Coronary artery (tissue), 2 donors: ENCODE data around the gene CNNM2.

Experiments used
- DNase-seq: peaks from one replicate; pipeline ENCODE4 v3.0.0-alpha.2; 2017; ENCODE audit warnings: low spot score
- H3K27ac ChIP-seq, 2 donors: fragments of 200-600 bp; sonication (generic); one replicate each; pipeline ENCODE4 v1.5.1; 2016 to 2019
- H3K4me3 ChIP-seq: fragments of 200-600 bp; sonication (generic); 2 replicates; pipeline ENCODE4 v1.5.1; 2016; ENCODE audit warnings: mild to moderate bottlenecking, moderate library complexity
- TF ChIP-seq, protein P1 (sequence below): fragments of 200-600 bp; sonication (generic); IDR thresholded peaks from one replicate; pipeline ENCODE4 v1.5.1; 2019; ENCODE audit warnings: antibody characterized with exemption

The CNNM2 gene

DNA sequence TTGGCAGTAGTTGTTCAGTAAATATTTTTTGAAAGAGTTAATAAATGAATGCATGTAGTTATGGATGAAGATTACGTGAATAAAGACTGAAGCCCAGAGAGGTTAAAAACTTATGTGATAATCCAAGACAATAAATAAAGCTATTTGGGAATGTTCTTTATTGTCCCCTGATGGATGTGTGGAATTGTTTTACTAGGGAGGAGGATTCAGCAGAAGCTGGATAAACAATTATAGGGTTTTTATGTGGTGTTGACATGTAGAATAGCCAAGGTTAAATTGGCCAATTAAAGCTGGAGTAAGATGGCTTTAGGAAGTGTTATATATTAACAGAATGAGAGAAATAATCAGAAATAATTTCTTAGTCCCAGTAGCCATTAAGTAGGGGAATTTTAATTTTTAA, 66.0 kb downstream of the CNNM2 start:
- TF ChIP-seq, protein P1, sequence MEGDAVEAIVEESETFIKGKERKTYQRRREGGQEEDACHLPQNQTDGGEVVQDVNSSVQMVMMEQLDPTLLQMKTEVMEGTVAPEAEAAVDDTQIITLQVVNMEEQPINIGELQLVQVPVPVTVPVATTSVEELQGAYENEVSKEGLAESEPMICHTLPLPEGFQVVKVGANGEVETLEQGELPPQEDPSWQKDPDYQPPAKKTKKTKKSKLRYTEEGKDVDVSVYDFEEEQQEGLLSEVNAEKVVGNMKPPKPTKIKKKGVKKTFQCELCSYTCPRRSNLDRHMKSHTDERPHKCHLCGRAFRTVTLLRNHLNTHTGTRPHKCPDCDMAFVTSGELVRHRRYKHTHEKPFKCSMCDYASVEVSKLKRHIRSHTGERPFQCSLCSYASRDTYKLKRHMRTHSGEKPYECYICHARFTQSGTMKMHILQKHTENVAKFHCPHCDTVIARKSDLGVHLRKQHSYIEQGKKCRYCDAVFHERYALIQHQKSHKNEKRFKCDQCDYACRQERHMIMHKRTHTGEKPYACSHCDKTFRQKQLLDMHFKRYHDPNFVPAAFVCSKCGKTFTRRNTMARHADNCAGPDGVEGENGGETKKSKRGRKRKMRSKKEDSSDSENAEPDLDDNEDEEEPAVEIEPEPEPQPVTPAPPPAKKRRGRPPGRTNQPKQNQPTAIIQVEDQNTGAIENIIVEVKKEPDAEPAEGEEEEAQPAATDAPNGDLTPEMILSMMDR = no peak
- Histone ChIP-seq H3K27ac (no peak overlapping the region), H3K4me3 (no peak overlapping the region)
- DNase-seq = no peak

GRCh38 chr10:102985811-102986210, 67.7 kb downstream of the CNNM2 start:
- TF ChIP-seq, protein P1 = no peak
- DNase-seq = no peak
- Histone ChIP-seq H3K27ac (no peak overlapping the region), H3K4me3 (no peak overlapping the region)

DNA sequence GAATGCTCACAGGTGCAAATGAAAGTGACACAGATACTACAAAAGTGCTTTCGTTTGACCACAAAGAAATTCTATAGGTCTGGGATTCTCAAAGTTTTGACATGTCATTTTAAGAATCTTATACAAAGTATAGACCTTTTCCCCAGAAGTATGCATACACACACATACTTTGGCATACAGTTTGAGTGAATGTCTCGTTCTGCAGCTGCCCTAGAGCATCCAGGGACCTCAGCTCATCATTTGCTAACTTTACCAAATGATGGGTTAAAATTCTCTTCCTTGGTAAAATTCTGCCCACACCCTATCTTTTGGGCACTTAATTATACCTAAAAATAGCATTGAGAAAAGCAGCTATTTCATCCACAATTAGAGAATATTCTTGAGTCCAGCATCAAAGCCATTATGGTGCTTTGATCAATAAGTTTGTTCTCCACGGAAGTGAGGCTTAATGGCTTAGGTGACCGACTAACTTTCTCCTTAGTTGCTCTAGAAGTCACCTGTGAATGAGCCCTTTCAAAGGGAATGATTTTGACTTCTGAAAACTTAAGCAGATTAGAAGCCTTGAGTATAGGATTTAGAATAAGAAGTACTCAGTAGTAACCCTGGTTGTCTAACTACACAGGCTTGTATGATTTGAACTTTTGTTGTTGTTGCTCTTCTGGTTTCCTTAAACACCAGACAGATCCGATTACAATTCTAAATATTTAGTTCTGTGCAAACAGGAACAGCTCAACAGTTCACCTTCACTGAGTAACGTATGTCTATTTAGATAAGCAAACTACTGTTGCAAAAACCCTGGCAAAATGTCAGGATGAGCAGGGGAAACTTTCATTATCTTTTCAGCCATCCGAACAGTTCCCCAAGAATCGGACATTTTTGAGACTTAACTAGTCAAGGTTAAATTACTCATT, 70.6 kb downstream of the CNNM2 start:
- peak overlapping the region in 1 of 2 donors; percentile 3 for H3K27ac ChIP-seq
- H3K4me3 ChIP-seq = no peak overlapping the region
- no peak for DNase-seq
- TF ChIP-seq, protein P1 = no peak

GRCh38 chr10:102994531-102995295, 76.6 kb downstream of the CNNM2 start:
- DNase-seq = no peak
- TF ChIP-seq, protein P1 = no peak
- peak overlapping the region in 1 of 2 donors; percentile 15 for H3K27ac ChIP-seq
- H3K4me3 ChIP-seq = no peak overlapping the region

DNA sequence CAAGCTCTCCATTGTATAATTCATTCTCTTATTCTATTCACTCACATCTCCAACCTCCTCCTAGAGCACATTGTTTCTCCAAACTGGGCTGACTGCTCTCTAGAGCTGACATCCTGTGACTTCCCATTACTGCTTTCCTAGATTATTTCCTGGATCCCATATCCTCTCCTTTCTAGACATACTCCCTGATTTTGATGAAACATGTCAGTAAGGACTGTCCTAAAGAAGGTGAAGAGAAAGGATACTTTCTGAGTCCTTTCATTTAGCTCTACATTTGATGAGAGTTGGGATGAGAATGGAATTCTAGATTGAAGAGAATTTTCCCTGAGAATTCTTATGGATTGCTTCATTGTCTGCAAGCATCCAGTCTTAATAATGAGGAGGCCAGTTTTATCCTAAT, 78.8 kb downstream of the CNNM2 start:
- Histone ChIP-seq H3K27ac (no peak overlapping the region), H3K4me3 (no peak overlapping the region)
- no peak for DNase-seq
- TF ChIP-seq, protein P1 = no peak

DNA sequence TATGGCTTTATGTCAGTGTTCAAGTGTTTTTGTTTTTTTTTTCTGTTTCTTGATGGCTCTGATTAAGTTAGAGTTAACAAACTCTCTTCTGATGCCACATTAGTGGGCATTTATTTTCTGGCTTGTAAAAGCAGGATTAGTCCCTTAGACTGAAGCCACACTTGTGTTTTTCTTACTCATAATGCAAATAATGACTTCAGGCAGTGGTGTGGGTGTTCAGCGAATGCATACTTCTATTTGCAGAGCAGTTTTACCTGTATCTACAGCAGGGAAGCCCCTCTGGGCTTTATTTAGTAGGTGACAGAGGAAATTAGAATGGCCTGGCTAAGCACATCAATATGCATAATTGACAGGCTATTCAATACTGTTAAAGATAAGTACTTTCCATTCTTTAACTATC, 79.9 kb downstream of the CNNM2 start:
- Histone ChIP-seq H3K27ac (no peak overlapping the region), H3K4me3 (no peak overlapping the region)
- TF ChIP-seq, protein P1 = no peak
- DNase-seq = no peak
